HepG2 (cell line): ENCODE results near the gene LIPN. TPM values are rescaled to one million over a fixed set of nuclear protein-coding genes. Genes with fewer than 3 reads are reported as not detected.

Experiments used
- ATAC-seq: fragments of 200-7000 bp; cut with Tn5 transposase; 3 replicates; pipeline ENCODE4 v1.9.1; 2020; ENCODE audit warnings: mild to moderate bottlenecking, moderate library complexity
- BruUV-seq: library from RNA; stranded (reverse); fragments of 400-500 nt; replicated peaks from 2 replicates; lab custom pipeline; 2021; lab: Mats Ljungman, UMichigan
- CTCF ChIA-PET: fragments of 300-600 bp; formaldehyde crosslinking; extraction: SDS; loops from one replicate; lab custom pipeline; 2021; ENCODE audit warnings: low total read pairs, inconsistent platforms, low intra/inter-chr PET ratio; lab: Yijun Ruan, JAX
- POLR2A ChIA-PET: fragments of 350-600 bp; sonication (Branson Sonifier 250); formaldehyde crosslinking; loops from one replicate; lab custom pipeline; 2020; ENCODE audit warnings: antibody characterized with exemption, inconsistent platforms; lab: Yijun Ruan, JAX
- DNase-seq: peaks from one replicate; pipeline ENCODE4 v3.0.0-alpha.2; 2015; ENCODE audit warnings: low spot score
- FAIRE-seq: peaks from 3 replicates; lab custom pipeline; 2011; peaks lifted over from hg19 to GRCh38; lab: Jason Lieb, UNC
- H2AFZ ChIP-seq: one replicate; pipeline ENCODE4 v1.6.1; 2011; ENCODE audit warnings: low read length, inconsistent platforms
- H3K27ac ChIP-seq: fragments of 300-600 bp; 3 replicates; pipeline ENCODE4 v1.8.0; 2011; ENCODE audit warnings: mixed run types, mild to moderate bottlenecking, mixed read lengths, low read length, inconsistent platforms; ENCODE audit not compliant: insufficient read depth; ENCODE audit errors: extremely low read length
- H3K27me3 ChIP-seq, 2 experiments: fragments of 200-600 bp in 1 of 2; 2 replicates in 1 of 2; 3 replicates in 1 of 2; pipeline versions ENCODE4 v1.6.0 to v1.8.0; 2011; ENCODE audit warnings: low read length in 2 of 2, mild to moderate bottlenecking in 2 of 2, moderate library complexity in 2 of 2, inconsistent platforms in 1 of 2; ENCODE audit not compliant: insufficient read depth in 2 of 2, control insufficient read depth in 1 of 2
- H3K36me3 ChIP-seq, 2 experiments: fragments of 200-600 bp in 1 of 2; replicated peaks in 1 of 2; 2 replicates in 1 of 2; 3 replicates in 1 of 2; pipeline versions ENCODE4 v1.5.1 to v1.8.0; 2011; ENCODE audit warnings: low read length in 2 of 2, inconsistent platforms in 1 of 2; ENCODE audit not compliant: insufficient read depth in 2 of 2, control insufficient read depth in 1 of 2
- H3K4me1 ChIP-seq: 2 replicates; pipeline ENCODE4 v1.5.1; 2012; ENCODE audit warnings: low read length, inconsistent platforms; ENCODE audit not compliant: insufficient read depth
- H3K4me2 ChIP-seq: 2 replicates; pipeline ENCODE4 v1.6.0; 2011; ENCODE audit warnings: low read depth, low read length, inconsistent platforms
- H3K4me3 ChIP-seq, 3 experiments: fragments of 200-600 bp in 1 of 3; sonication (generic), shearing (Covaris generic) in 1 of 3; replicated peaks in 1 of 3; 2 replicates each; pipeline ENCODE4 v1.5.1; 2011 to 2016; ENCODE audit warnings: low read length in 3 of 3, inconsistent platforms in 2 of 3, low read depth in 2 of 3, mild to moderate bottlenecking in 2 of 3, control low read depth in 1 of 3, mixed read lengths in 1 of 3; ENCODE audit not compliant: insufficient read depth in 1 of 3
- H3K79me2 ChIP-seq: one replicate; pipeline ENCODE4 v1.6.1; 2011; ENCODE audit warnings: low read length, inconsistent platforms; ENCODE audit not compliant: insufficient read depth
- H3K9ac ChIP-seq: 2 replicates; pipeline ENCODE4 v1.6.0; 2011; ENCODE audit warnings: mild to moderate bottlenecking, low read depth, low read length, inconsistent platforms; ENCODE audit not compliant: insufficient read depth
- H3K9me3 ChIP-seq: 2 replicates; pipeline ENCODE4 v1.5.1; 2012; ENCODE audit warnings: mild to moderate bottlenecking, low read length
- H4K20me1 ChIP-seq: 2 replicates; pipeline ENCODE4 v1.6.0; 2011; ENCODE audit warnings: inconsistent platforms, mild to moderate bottlenecking, low read length, moderate library complexity; ENCODE audit not compliant: insufficient read depth
- BCL3 ChIP-seq: sonication (generic); formaldehyde crosslinking; IDR thresholded peaks from 2 replicates; pipeline ENCODE4 v1.5.1; 2020; ENCODE audit warnings: mild to moderate bottlenecking, missing genetic modification reagents, moderate library complexity
- FOXP1 ChIP-seq, 2 experiments: fragments of 450-650 bp in 1 of 2; IDR thresholded peaks; 2 replicates each; pipeline ENCODE4 v1.6.1; 2017 to 2018; ENCODE audit warnings: antibody characterized with exemption in 1 of 2
- GABPB1 ChIP-seq: IDR thresholded peaks from 2 replicates; pipeline ENCODE4 v1.6.1; 2016; ENCODE audit warnings: mild to moderate bottlenecking, missing genetic modification reagents, moderate library complexity, missing compliant biosample characterization
- HNRNPL ChIP-seq: fragments of 200-400 bp; formaldehyde crosslinking; IDR thresholded peaks from 2 replicates; pipeline ENCODE4 v1.6.1; 2017; ENCODE audit warnings: mild to moderate bottlenecking, low read depth, low read length
- NFKB2 ChIP-seq: sonication (generic); formaldehyde crosslinking; IDR thresholded peaks from 2 replicates; pipeline ENCODE4 v1.4.0; 2020; ENCODE audit warnings: missing genetic modification reagents, borderline replicate concordance
- POLR2A ChIP-seq, 2 experiments: IDR thresholded peaks; 2 replicates each; pipeline ENCODE4 v1.6.1; 2011; ENCODE audit warnings: low read depth in 2 of 2, low read length in 2 of 2, mild to moderate bottlenecking in 1 of 2, moderate library complexity in 1 of 2; ENCODE audit not compliant: insufficient read depth in 1 of 2
- RARA ChIP-seq: IDR thresholded peaks from 2 replicates; pipeline ENCODE4 v1.6.1; 2016; ENCODE audit warnings: missing genetic modification reagents, missing compliant biosample characterization
- RCOR2 ChIP-seq: IDR thresholded peaks from 2 replicates; pipeline ENCODE4 v1.6.1; 2016; ENCODE audit warnings: missing biosample characterization, missing genetic modification reagents
- SMAD3 ChIP-seq: sonication (generic); formaldehyde crosslinking; IDR thresholded peaks from 2 replicates; pipeline ENCODE4 v1.4.0; 2020; ENCODE audit warnings: missing genetic modification reagents
- TBP ChIP-seq: sonication (generic); formaldehyde crosslinking; IDR thresholded peaks from 2 replicates; pipeline ENCODE4 v1.5.0; 2020; ENCODE audit warnings: missing genetic modification reagents
- TCF7 ChIP-seq: sonication (generic); IDR thresholded peaks from 2 replicates; pipeline ENCODE4 v1.6.1; 2016; ENCODE audit warnings: antibody characterized with exemption, low read depth
- THAP11 ChIP-seq: IDR thresholded peaks from 2 replicates; pipeline ENCODE4 v1.6.1; 2016; ENCODE audit warnings: missing biosample characterization, missing genetic modification reagents
- ZBTB2 ChIP-seq: sonication (generic); formaldehyde crosslinking; IDR thresholded peaks from 2 replicates; pipeline ENCODE4 v1.8.0; 2022; ENCODE audit warnings: low read depth, missing genetic modification reagents
- ZBTB20 ChIP-seq: sonication (generic); formaldehyde crosslinking; IDR thresholded peaks from 2 replicates; pipeline ENCODE4 v1.8.1; 2023; ENCODE audit warnings: missing genetic modification reagents, low read depth, mild to moderate bottlenecking, borderline replicate concordance
- ZBTB21 ChIP-seq: sonication (generic); formaldehyde crosslinking; IDR thresholded peaks from 2 replicates; pipeline ENCODE4 v1.4.0; 2020; ENCODE audit warnings: missing genetic modification reagents
- ZNF335 ChIP-seq: sonication (generic); formaldehyde crosslinking; IDR thresholded peaks from 2 replicates; pipeline ENCODE4 v1.4.0; 2020; ENCODE audit warnings: missing genetic modification reagents
- ZNF740 ChIP-seq: sonication (generic); formaldehyde crosslinking; IDR thresholded peaks from 2 replicates; pipeline ENCODE4 v1.4.0; 2020; ENCODE audit warnings: missing genetic modification reagents
- ZSCAN21 ChIP-seq: sonication (generic); formaldehyde crosslinking; IDR thresholded peaks from 2 replicates; pipeline ENCODE4 v1.8.0; 2022; ENCODE audit warnings: mild to moderate bottlenecking, missing genetic modification reagents, moderate library complexity, borderline replicate concordance
- in situ Hi-C: cut with HindIII; loops from 2 replicates; pipeline ENCODE4 v1.10.0; 2017; ENCODE audit warnings: low pct_unique_long_range_greater_than_20kb; ENCODE audit not compliant: extremely low pct_ligation_motif_present
- intact Hi-C: fragments of 100-400 bp; cut with micrococcal nuclease; formaldehyde crosslinking; loops from one replicate; pipeline ENCODE4 v1.10.0; 2022; ENCODE audit not compliant: unreplicated experiment
- polyA plus RNA-seq, 8 experiments: library from polyadenylated mRNA; depleted of rRNA in 3 of 8; stranded (reverse) in 7 of 8; unstranded in 1 of 8; fragments of >200 nt; fragmentation: Illumina TruSeq in 4 of 8; extraction: Trizol in 4 of 8; gene quantifications; 2 replicates each; pipeline versions ENCODE4 v1.2.1 to v1.2.3, GENCODE V29; 2011 to 2016; ENCODE audit warnings: low read depth in 4 of 8, missing spikeins in 1 of 8, mixed read lengths in 1 of 8; ENCODE audit not compliant: insufficient read depth in 1 of 8
- total RNA-seq, 5 experiments: library from RNA; depleted of rRNA; stranded (reverse); fragments of >200 nt; fragmentation: Illumina TruSeq; extraction: Trizol; gene quantifications; 2 replicates each; pipeline ENCODE4 v1.2.3, GENCODE V29; 2016; ENCODE audit warnings: low read depth in 1 of 5

Gene LIPN
- total and polyA plus RNA-seq, 2 of the 13 experiments (the other 11 are each of a cell fraction or from before 2014, with no cell fraction given): not detected

GRCh38 chr10:88754287-88754686 lies 5.5 kb upstream of the LIPN start:
- H3K4me3 ChIP-seq: no peak overlapping the region
- FAIRE-seq: no peak
- no peaks in the 10 kb centered on the region for H3K79me2 ChIP-seq
- DNase-seq: no peak
- POLR2A ChIA-PET: no interaction called here
- H3K27ac ChIP-seq: no peak overlapping the region
- H3K4me1 ChIP-seq: no peaks in the 10 kb centered on the region
- H3K9ac ChIP-seq: no peak overlapping the region
- no peak for TF ChIP-seq ZNF335
- no peak for TF ChIP-seq ZNF740 (CRISPR knock-in tag)
- no peak for TF ChIP-seq POLR2A (IDR thresholded peaks at IDR 0.05; ENCODE audit: insufficient read depth in 1 of 2, low read depth in 2 of 2, low read length in 2 of 2)
- TF ChIP-seq THAP11 (CRISPR knock-in tag): no peak
- no peak for TF ChIP-seq HNRNPL
- no peak for TF ChIP-seq RCOR2
- TF ChIP-seq FOXP1 (IDR thresholded peaks at IDR 0.05): no peak
- no peak for TF ChIP-seq FOXP1 (CRISPR knock-in tag; IDR thresholded peaks at IDR 0.05)
- no peak for TF ChIP-seq TCF7
- TF ChIP-seq ZSCAN21: no peak
- no peak for TF ChIP-seq ZBTB20 (CRISPR knock-in tag)
- no peak for TF ChIP-seq ZBTB21
- no peak for TF ChIP-seq TBP (CRISPR knock-in tag)
- no peak for TF ChIP-seq SMAD3 (CRISPR knock-in tag)
- TF ChIP-seq RARA: no peak
- TF ChIP-seq BCL3 (CRISPR knock-in tag): no peak
- TF ChIP-seq ZBTB2 (CRISPR knock-in tag): no peak
- TF ChIP-seq NFKB2 (CRISPR knock-in tag): no peak
- TF ChIP-seq GABPB1 (CRISPR knock-in tag): no peak
- H3K27me3 ChIP-seq: no peaks in the 10 kb centered on the region
- no peak for ATAC-seq
- intact Hi-C loops: no loop called here
- no peak overlapping the region for H2AFZ ChIP-seq
- no peaks in the 10 kb centered on the region for H3K36me3 ChIP-seq
- H3K9me3 ChIP-seq: no peaks in the 10 kb centered on the region
- no TSS peak for BruUV-seq
- no peaks in the 10 kb centered on the region for H4K20me1 ChIP-seq
- H3K4me2 ChIP-seq: no peak overlapping the region
- CTCF ChIA-PET: no interaction called here
- in situ Hi-C loops: no loop called here
